GM20431 (cell line): ENCODE results near the gene SAMD4A.

Experiments
- in situ Hi-C: fragments of 300-500 bp; cut with MseI, MboI; formaldehyde crosslinking; loops from one replicate; pipeline ENCODE4 v1.15.0; 2020; ENCODE audit warnings: low sequenced_read_pairs; ENCODE audit not compliant: unreplicated experiment

SAMD4A gene

GRCh38 chr14:54566410-54567223 is at the start of gene SAMD4A:
SAMD4A (plus strand) TSS chr14:54567128; CDS start chr14:54567917, 789 bp downstream.
- in situ Hi-C loops, result loop anchor here (25.0 kb wide), 1 partner anchor 221 kb away; no protein-coding TSS in a partner anchor

DNA sequence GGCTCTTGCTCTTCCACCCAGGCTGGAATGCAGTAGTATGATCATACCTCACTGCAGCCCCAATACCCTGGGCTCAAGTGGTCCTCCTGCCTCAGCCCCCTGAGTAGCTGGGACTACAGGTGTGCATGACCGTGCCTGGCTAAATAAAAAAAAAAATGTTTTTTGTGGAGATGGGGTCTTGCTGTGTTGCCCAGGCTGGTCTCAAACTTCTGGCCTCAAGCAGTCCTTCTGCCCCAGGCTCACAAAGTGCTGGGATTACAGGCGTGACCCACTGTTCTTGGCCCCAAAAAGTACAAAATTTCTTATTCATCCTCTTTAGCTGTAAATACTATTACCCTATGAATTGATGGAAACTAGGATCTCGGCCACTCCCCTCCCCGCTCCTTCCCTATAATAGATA is 42.5 kb upstream of the SAMD4A start:
- in situ Hi-C loops, result no loop called here

DNA sequence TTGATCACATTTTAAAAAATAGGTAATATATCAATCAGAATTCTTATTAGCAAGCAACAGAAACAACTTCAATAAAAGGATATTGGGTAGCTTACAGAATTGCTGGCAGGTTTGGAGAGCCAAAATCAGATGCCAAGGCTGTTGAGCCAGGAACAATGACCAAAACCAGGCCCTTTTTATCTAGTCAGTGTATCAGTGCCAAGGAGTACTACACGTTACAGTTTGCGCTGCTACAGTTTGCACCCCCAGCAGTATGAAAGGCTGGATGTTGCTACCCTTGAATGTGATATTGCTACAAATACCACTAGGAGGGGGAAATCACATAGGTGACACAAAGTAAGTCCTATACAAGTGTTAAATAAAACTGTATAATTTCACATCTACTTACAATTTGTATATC is 38.0 kb upstream of the SAMD4A start:
- in situ Hi-C loops, result no loop called here

- in situ Hi-C loops, result no loop called here
Observed at GRCh38 chr14:54529811-54530210, 37.1 kb upstream of the SAMD4A start.

GRCh38 chr14:54532111-54533012 is 34.6 kb upstream of the SAMD4A start:
- in situ Hi-C loops, result no loop called here

- in situ Hi-C loops, result no loop called here
Observed at GRCh38 chr14:54533100-54533499, 33.8 kb upstream of the SAMD4A start.

- in situ Hi-C loops, result no loop called here
Observed at GRCh38 chr14:54535126-54535525, 31.8 kb upstream of the SAMD4A start.

DNA sequence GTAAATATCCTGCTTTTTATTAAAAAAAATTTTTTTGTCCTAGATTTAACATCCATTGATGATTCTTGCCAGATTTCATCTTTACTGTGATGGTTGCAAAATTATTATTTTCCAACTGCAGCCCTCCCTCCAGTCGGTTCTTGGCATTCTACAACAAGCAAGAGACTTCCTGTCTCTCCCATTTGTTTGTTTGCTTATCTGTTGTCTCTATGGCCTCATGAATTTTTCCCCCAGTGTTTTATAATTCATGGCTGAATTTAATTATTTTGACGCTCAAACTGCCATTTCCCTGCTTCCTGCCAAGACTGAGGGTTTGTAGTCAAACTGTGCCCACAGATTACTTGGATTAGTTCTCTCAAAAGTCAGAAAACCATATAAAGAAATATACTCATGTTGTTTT is 31.3 kb upstream of the SAMD4A start:
- in situ Hi-C loops, result no loop called here

DNA sequence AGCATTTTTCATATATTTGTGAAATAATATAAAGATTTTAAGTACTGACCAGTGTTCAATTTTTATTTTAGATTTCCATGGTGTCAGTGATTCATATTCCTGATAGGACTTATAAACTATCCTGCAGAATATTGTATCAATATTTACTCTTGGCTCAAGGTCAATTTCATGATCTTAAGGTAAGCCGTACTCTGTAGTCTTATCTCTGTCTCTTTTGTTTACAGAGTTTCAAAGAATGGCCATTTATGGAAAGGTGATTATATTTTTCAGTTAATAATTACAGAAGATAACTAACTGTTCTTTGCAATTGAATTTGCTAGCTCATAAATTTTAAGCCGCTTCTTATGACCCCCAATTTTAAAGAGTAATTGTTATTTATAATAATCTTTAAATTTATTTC is 29.3 kb upstream of the SAMD4A start:
- in situ Hi-C loops, result no loop called here

GRCh38 chr14:54538055-54538454 is 28.9 kb upstream of the SAMD4A start:
- in situ Hi-C loops, result no loop called here

DNA sequence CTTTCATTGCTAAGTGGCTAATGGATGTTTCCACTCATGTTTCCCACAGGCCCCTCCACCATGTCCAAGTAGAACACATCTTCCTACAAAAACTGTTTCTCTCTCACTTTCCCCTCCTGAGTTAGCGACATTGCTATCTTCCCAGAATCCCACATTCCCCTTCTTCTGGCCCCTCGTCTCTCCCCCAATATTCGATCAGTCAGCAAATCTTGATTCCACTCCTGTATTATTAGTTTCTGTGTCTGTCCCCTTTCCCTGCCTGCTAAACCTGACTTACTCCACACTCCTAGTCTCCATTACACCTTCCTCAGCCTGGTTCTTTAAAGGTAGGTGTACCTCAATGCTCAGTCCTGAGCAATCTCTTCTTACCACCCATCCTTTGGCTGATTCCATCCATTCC is 19.3 kb upstream of the SAMD4A start:
- in situ Hi-C loops, result no loop called here

GRCh38 chr14:54548491-54548890 is 18.4 kb upstream of the SAMD4A start:
- in situ Hi-C loops, result no loop called here

DNA sequence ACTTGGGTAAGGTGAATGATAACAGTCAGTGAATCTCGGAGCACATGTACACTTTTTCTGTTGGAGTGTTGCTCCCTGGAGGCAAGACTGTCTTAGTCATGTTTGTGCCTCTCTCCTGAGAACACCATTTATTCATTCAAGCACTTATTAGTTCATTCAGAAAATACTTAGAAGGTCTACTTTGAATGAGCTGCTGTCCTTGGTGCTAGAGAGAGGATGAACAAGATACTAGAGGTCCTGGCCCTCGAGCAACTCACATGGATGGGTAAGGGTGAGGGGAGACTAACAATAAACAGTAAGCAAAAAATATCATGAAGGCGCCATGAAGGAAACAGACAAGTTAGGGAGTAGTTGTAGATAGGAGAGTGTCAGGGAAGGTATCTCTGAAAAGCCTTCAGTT is 17.1 kb upstream of the SAMD4A start:
- in situ Hi-C loops, result loop anchor here (25.0 kb wide), 1 partner anchor 237 kb away; no protein-coding TSS in a partner anchor

DNA sequence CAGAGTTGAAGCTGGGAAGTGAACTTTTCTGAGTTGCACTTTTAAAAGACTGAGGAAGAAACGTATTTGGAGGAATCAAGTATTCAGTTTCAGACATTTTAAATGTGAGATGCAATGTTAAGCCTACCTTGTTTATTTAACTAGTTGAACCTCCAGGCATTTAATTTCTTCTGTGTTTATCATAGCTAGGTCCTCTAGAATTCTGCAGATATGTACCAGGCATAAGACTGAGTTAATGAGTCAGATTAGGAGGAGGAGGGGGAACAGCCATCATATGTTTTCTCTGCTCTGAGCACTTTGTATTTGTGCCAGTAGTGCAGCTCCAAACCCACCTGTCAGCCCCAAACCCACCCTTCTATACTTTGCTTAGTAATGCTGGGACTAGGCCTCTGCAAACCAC is 16.4 kb upstream of the SAMD4A start:
- in situ Hi-C loops, result loop anchor here (25.0 kb wide), 1 partner anchor 237 kb away; no protein-coding TSS in a partner anchor

DNA sequence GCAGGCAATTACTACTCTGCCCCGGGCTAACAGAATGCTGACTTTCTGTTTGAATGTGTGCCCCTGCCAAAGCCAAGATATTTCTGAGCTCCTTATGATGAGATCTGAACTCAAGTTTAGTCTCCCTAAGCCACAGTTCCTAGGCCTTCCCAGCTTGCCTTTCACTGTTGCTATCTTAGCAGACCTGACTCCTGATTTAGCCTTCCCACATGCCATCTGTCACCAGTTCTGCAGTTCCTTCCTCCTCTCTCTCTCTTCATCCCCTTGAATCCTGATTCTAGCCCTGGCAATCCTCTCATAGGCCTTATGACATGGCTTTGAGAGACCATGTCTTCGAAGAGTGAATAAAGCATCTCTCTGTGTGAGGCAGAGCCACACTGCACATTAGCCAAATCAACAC is 12.5 kb upstream of the SAMD4A start:
- in situ Hi-C loops, result loop anchor here (25.0 kb wide), 1 partner anchor 233 kb away; no protein-coding TSS in a partner anchor

DNA sequence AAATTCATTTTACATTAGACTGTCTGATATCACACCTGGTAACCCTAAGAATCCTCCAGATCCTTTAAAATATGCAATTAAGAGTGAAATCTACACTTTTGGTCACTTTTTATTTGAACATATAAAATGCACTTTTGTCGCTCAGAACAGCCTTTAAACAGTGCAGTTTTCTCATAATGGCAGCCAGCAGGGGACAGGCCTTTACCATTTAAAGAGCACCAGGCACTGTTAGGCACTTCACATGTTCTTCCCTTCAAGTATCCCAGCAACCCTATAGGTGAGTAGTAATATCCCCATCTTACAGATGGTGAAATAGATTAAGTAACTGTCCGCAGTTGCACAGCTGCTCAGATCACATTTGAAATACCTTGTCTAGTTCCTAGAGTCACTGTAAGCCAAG is 11.3 kb upstream of the SAMD4A start:
- in situ Hi-C loops, result loop anchor here (25.0 kb wide), 1 partner anchor 232 kb away; no protein-coding TSS in a partner anchor

GRCh38 chr14:54556535-54556934 is 10.4 kb upstream of the SAMD4A start:
- in situ Hi-C loops, result loop anchor here (25.0 kb wide), 1 partner anchor 231 kb away; no protein-coding TSS in a partner anchor

- in situ Hi-C loops, result loop anchor here (25.0 kb wide), 1 partner anchor 225 kb away; no protein-coding TSS in a partner anchor
Observed at GRCh38 chr14:54562334-54562733, 4.6 kb upstream of the SAMD4A start.

DNA sequence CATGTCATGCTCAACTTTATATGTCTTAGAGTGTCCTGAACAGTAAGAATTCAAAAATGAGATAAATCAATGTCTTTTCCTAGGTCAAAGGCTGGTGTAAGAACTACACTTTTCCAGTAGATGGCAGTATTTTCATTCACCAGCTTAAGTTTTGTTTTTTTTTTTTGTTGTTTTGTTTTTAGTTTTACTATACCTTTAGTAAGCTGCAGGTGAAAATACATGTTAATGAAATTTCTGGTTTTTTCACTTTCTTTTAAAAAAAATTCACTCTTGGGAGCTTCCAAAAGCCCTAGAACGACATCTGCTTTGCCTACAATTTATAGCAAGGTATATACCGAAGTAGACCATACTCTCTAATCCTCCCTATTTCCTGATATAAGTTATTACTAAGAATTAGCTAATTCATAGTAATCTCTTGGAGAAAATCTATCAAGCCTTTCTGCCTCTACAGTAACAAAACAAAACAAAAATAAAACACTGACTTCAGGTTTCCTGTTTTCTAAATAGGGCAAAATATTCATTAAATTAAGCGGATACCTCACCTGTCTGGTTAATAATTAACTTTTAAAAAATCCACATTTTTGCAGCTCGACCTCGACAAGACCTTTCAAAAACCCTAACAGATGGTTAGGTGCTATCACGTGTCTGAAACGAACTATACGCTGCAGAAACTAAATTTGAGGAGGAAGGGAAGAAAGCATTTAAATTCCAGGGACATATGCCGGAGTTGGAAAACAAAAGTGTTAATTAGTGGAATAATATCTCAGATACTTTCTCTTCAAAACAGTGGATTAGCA is 2.7 kb upstream of the SAMD4A start:
- in situ Hi-C loops, result loop anchor here (25.0 kb wide), 1 partner anchor 223 kb away; no protein-coding TSS in a partner anchor
